CD14-positive monocyte (primary cell): ENCODE results near the gene IP6K1. TPM values are rescaled to one million over a fixed set of nuclear protein-coding genes. Genes with fewer than 3 reads are reported as not detected.

Experiments used
- DNase-seq, 3 donors: peaks; one replicate each; pipeline ENCODE4 v3.0.0-alpha.2; 2011 to 2022
- H2AFZ ChIP-seq: 2 replicates; pipeline ENCODE4 v1.6.0; 2012; ENCODE audit warnings: mild to moderate bottlenecking, low read depth, low read length, inconsistent platforms; ENCODE audit not compliant: insufficient read depth, poor library complexity, severe bottlenecking
- H3K27ac ChIP-seq, 2 donors: 1 replicate in 1 of 2; 2 replicates in 1 of 2; pipeline ENCODE4 v1.5.1; 2012 to 2013; ENCODE audit warnings: low read length in 2 of 2, control low read depth in 1 of 2, inconsistent platforms in 1 of 2, low read depth in 1 of 2, mild to moderate bottlenecking in 1 of 2
- H3K27me3 ChIP-seq, 2 donors: one replicate each; pipeline versions ENCODE4 v1.6.0 to v1.6.1; 2011 to 2013; ENCODE audit warnings: low read length in 2 of 2; ENCODE audit not compliant: control insufficient read depth in 2 of 2, insufficient read depth in 2 of 2
- H3K36me3 ChIP-seq, 2 donors: replicated peaks in 1 of 2; 1 replicate in 1 of 2; 2 replicates in 1 of 2; pipeline versions ENCODE4 v1.5.1 to v1.6.1; 2012 to 2013; ENCODE audit warnings: low read length in 2 of 2, control low read depth in 1 of 2, inconsistent platforms in 1 of 2, mild to moderate bottlenecking in 1 of 2; ENCODE audit not compliant: insufficient read depth in 2 of 2, control insufficient read depth in 1 of 2
- H3K4me1 ChIP-seq, 2 donors: 1 replicate in 1 of 2; 2 replicates in 1 of 2; pipeline versions ENCODE4 v1.5.1 to v1.6.1; 2012 to 2013; ENCODE audit warnings: low read length in 2 of 2, control low read depth in 1 of 2, inconsistent platforms in 1 of 2, mild to moderate bottlenecking in 1 of 2, moderate library complexity in 1 of 2; ENCODE audit not compliant: insufficient read depth in 2 of 2, control insufficient read depth in 1 of 2
- H3K4me2 ChIP-seq: replicated peaks from 2 replicates; pipeline ENCODE3; 2012; ENCODE audit warnings: low read length, moderate library complexity, mild to moderate bottlenecking; ENCODE audit not compliant: poor library complexity, severe bottlenecking; ENCODE audit errors: extremely low read depth
- H3K4me3 ChIP-seq, 3 experiments: fragments of 200-600 bp in 1 of 3; sonication (generic) in 1 of 3; replicated peaks in 1 of 3; 1 replicate in 2 of 3; 2 replicates in 1 of 3; pipeline ENCODE4 v1.5.1; 2011 to 2013; ENCODE audit warnings: low read length in 3 of 3, mild to moderate bottlenecking in 3 of 3, control low read depth in 2 of 3, low read depth in 2 of 3, inconsistent platforms in 1 of 3, moderate library complexity in 1 of 3
- H3K79me2 ChIP-seq: 2 replicates; pipeline ENCODE4 v1.6.0; 2012; ENCODE audit warnings: mild to moderate bottlenecking, control low read depth, inconsistent platforms, low read length, moderate library complexity; ENCODE audit not compliant: insufficient read depth
- H3K9ac ChIP-seq: 2 replicates; pipeline ENCODE4 v1.6.0; 2017; ENCODE audit warnings: low read length, mild to moderate bottlenecking; ENCODE audit not compliant: insufficient read depth, poor library complexity, severe bottlenecking
- H3K9me3 ChIP-seq, 2 donors: replicated peaks in 1 of 2; 1 replicate in 1 of 2; 2 replicates in 1 of 2; pipeline versions ENCODE4 v1.5.1 to v1.6.1; 2012 to 2013; ENCODE audit warnings: low read length in 2 of 2, control low read depth in 1 of 2; ENCODE audit not compliant: control insufficient read depth in 1 of 2, insufficient read depth in 1 of 2
- H4K20me1 ChIP-seq: 2 replicates; pipeline ENCODE4 v1.6.0; 2012; ENCODE audit warnings: mild to moderate bottlenecking, low read length, control low read depth, moderate library complexity; ENCODE audit not compliant: insufficient read depth
- H3K27ac Mint-ChIP-seq, 7 donors: one replicate each; pipeline ENCODE4 v1.8.0; 2020; ENCODE audit warnings: mild to moderate bottlenecking in 7 of 7, mixed read lengths in 7 of 7, moderate library complexity in 6 of 7, inconsistent platforms in 2 of 7
- H3K27me3 Mint-ChIP-seq, 3 donors: one replicate each; pipeline ENCODE4 v1.8.0; 2021 to 2022; ENCODE audit warnings: low read depth in 3 of 3, mild to moderate bottlenecking in 3 of 3, mixed read lengths in 3 of 3, moderate library complexity in 3 of 3, inconsistent platforms in 1 of 3
- H3K36me3 Mint-ChIP-seq, 2 donors: one replicate each; pipeline ENCODE4 v1.8.0; 2020; ENCODE audit warnings: mixed read lengths in 2 of 2, inconsistent platforms in 1 of 2, mild to moderate bottlenecking in 1 of 2
- H3K4me1 Mint-ChIP-seq: one replicate; pipeline ENCODE4 v1.8.0; 2020; ENCODE audit warnings: mild to moderate bottlenecking, mixed read lengths
- H3K4me3 Mint-ChIP-seq, 2 donors: one replicate each; pipeline ENCODE4 v1.8.0; 2020; ENCODE audit warnings: mild to moderate bottlenecking in 2 of 2, mixed read lengths in 2 of 2, moderate library complexity in 1 of 2
- H3K9me3 Mint-ChIP-seq, 7 donors: one replicate each; pipeline ENCODE4 v1.8.0; 2020 to 2022; ENCODE audit warnings: mixed read lengths in 7 of 7, mild to moderate bottlenecking in 6 of 7, moderate library complexity in 6 of 7, inconsistent platforms in 2 of 7
- WGBS: methylation state at CpG from one replicate; pipeline ENCODE4 v1.1.5; 2013; ENCODE audit warnings: missing lambda C conversion rate; ENCODE audit not compliant: insufficient coverage; 5-methylcytosine and 5-hydroxymethylcytosine counted together
- intact Hi-C, 2 donors: fragments of 100-400 bp; cut with micrococcal nuclease; formaldehyde crosslinking; loops; one replicate each; pipeline versions ENCODE4 v1.15.0 to v1.15.1; 2023
- polyA plus RNA-seq, 3 donors: library from polyadenylated mRNA; depleted of rRNA in 1 of 3; unstranded in 2 of 3; stranded (reverse) in 1 of 3; fragments of 300-500 nt in 2 of 3; fragments of >200 nt in 1 of 3; fragmentation: Illumina TruSeq in 2 of 3; gene quantifications; 1 replicate in 2 of 3; 2 replicates in 1 of 3; pipeline ENCODE4 v1.2.3, GENCODE V29; 2012 to 2021
- TF ChIP-seq, protein P1 (sequence below): fragments of 200-600 bp; IDR thresholded peaks from one replicate; pipeline ENCODE4 v1.8.0; 2022; ENCODE audit warnings: antibody characterized with exemption, mild to moderate bottlenecking

Gene IP6K1
- polyA plus RNA-seq, 3 donors = 15.8 to 27.1 (median 16.1) TPM

- Histone ChIP-seq H3K27ac (no peak overlapping the region), H3K4me3 (no peak overlapping the region), H3K36me3 (peaks cover 74 to 82% of the 10 kb centered on the region in 2 donors), H4K20me1 (peaks cover 6% of the 10 kb centered on the region), H2AFZ (no peak overlapping the region), H3K9ac (no peak overlapping the region), H3K4me1 (peaks cover 0 to 3% of the 10 kb centered on the region in 2 donors), H3K9me3 (no peaks in the 10 kb centered on the region), H3K4me2 (no peak overlapping the region), H3K27me3 (peaks cover 0 to 15% of the 10 kb centered on the region in 2 donors), H3K79me2 (no peaks in the 10 kb centered on the region)
- no peak for DNase-seq
- peaks cover 12 to 18% (median 18%) of the 10 kb centered on the region in 3 donors for H3K27me3 Mint-ChIP-seq
- H3K27ac Mint-ChIP-seq = no peak overlapping the region
- peaks cover 0 to 6% (median 0%) of the 10 kb centered on the region in 7 donors for H3K9me3 Mint-ChIP-seq
- H3K4me1 Mint-ChIP-seq = peaks cover 9% of the 10 kb centered on the region
- TF ChIP-seq, protein P1, sequence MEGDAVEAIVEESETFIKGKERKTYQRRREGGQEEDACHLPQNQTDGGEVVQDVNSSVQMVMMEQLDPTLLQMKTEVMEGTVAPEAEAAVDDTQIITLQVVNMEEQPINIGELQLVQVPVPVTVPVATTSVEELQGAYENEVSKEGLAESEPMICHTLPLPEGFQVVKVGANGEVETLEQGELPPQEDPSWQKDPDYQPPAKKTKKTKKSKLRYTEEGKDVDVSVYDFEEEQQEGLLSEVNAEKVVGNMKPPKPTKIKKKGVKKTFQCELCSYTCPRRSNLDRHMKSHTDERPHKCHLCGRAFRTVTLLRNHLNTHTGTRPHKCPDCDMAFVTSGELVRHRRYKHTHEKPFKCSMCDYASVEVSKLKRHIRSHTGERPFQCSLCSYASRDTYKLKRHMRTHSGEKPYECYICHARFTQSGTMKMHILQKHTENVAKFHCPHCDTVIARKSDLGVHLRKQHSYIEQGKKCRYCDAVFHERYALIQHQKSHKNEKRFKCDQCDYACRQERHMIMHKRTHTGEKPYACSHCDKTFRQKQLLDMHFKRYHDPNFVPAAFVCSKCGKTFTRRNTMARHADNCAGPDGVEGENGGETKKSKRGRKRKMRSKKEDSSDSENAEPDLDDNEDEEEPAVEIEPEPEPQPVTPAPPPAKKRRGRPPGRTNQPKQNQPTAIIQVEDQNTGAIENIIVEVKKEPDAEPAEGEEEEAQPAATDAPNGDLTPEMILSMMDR = no peak
- no peak overlapping the region for H3K4me3 Mint-ChIP-seq
- 93% methylated on average over 4 of the region's 4 CpGs for WGBS
- intact Hi-C loops = no loop called here
- peaks cover 80 to 87% of the 10 kb centered on the region in 2 donors for H3K36me3 Mint-ChIP-seq
Measured at GRCh38 chr3:49681543-49681942, 104.8 kb downstream of the IP6K1 start.

GRCh38 chr3:49681232-49681522 lies 105.2 kb downstream of the IP6K1 start:
- no peak for DNase-seq
- no peak overlapping the region for H3K9ac ChIP-seq
- peaks cover 77 to 86% of the 10 kb centered on the region in 2 donors for H3K36me3 ChIP-seq
- H3K27me3 ChIP-seq = peaks cover 0 to 12% of the 10 kb centered on the region in 2 donors
- TF ChIP-seq, protein P1 = no peak
- no peak overlapping the region for H3K27ac ChIP-seq
- no peaks in the 10 kb centered on the region for H3K4me1 ChIP-seq
- H3K36me3 Mint-ChIP-seq = peaks cover 83 to 90% of the 10 kb centered on the region in 2 donors
- intact Hi-C loops = no loop called here
- H3K4me3 ChIP-seq = no peak overlapping the region
- peaks cover 8% of the 10 kb centered on the region for H3K4me1 Mint-ChIP-seq
- H4K20me1 ChIP-seq = peaks cover 6% of the 10 kb centered on the region
- peaks cover 0 to 6% (median 0%) of the 10 kb centered on the region in 7 donors for H3K9me3 Mint-ChIP-seq
- H3K4me2 ChIP-seq = no peak overlapping the region
- H3K79me2 ChIP-seq = no peaks in the 10 kb centered on the region
- peaks cover 9 to 15% (median 14%) of the 10 kb centered on the region in 3 donors for H3K27me3 Mint-ChIP-seq
- WGBS = no CpG with 5 or more reads among the region's 2 CpGs
- no peak overlapping the region for H2AFZ ChIP-seq
- no peak overlapping the region for H3K27ac Mint-ChIP-seq
- H3K9me3 ChIP-seq = no peaks in the 10 kb centered on the region
- H3K4me3 Mint-ChIP-seq = no peak overlapping the region
